HG03558 (cell line): ENCODE results near the gene ASTN1.

Experiments
- ATAC-seq: cut with Tn5 transposase; IDR thresholded peaks from one replicate; pipeline ENCODE4 v1.9.1; 2021; ENCODE audit warnings: moderate number of reproducible peaks; ENCODE audit not compliant: unreplicated experiment; ENCODE audit errors: extremely low read depth

ASTN1 gene

DNA sequence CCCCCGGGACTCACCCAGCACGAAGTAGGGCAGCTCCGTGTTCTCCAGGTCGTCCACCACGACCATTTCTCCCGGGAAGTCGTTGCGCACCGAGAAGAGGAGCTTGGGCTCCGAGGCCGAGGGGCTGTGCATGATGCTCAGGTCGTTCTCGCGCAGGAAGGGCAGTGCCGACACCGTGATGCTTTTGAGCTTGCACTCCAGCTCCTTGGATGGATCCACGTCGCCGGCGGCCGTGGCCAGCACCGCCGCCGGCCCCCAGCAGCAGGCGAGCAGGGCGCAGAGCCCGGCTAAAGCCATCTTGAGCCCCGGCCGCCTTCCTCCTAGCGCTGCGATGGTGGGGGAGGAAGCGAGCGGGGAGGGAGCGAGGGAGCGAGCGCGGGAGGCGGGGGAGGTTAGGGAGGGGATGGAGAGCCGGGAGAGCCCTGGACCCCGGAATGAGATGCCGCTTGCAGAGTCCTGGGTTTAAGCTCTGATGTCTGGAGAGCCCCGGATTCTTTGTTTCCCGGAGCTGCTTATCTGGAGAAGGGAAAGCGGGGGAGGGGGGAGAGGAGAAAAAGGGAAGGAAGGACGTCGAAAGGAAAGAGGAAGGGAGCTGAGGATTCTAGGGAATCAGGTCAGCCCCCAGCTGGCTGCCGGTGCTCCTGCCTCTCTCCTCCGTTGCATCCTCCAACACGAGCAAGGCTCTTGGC is at the start of gene ASTN1:
ASTN1 (minus strand) TSS at position 333 of the 689 bp plus-strand sequence; CDS start at position 297, 36 bp downstream.
- ATAC-seq = no peak

GRCh38 chr1:177211231-177211630 is 46.7 kb upstream of the ASTN1 start:
- no peak for ATAC-seq

DNA sequence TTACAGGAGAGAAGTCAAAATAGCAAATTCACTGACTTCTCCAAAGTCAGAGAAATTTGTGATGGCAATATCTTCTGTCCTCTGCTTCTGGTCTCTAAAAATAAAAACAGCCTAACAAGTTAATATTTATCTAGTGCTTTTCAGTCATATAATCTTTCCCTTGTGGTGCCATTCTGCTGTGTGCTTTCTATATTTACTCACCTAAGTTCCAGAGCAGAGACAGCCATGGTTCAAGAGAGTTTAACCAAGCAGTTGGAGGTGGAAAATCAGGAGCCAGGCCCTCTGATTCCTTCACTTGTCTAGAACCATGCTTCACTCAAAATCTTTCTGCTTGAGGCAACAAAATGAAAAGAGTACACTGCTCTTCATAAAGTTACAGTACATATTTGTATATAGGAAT is 45.6 kb upstream of the ASTN1 start:
- no peak for ATAC-seq

- ATAC-seq = no peak
These were observed 44.8 kb upstream of the ASTN1 start for GRCh38 chr1:177209357-177209756.

GRCh38 chr1:177208920-177209319 is 44.4 kb upstream of the ASTN1 start:
- no peak for ATAC-seq

- ATAC-seq = no peak
These were observed 42.4 kb upstream of the ASTN1 start for GRCh38 chr1:177206831-177207355.

DNA sequence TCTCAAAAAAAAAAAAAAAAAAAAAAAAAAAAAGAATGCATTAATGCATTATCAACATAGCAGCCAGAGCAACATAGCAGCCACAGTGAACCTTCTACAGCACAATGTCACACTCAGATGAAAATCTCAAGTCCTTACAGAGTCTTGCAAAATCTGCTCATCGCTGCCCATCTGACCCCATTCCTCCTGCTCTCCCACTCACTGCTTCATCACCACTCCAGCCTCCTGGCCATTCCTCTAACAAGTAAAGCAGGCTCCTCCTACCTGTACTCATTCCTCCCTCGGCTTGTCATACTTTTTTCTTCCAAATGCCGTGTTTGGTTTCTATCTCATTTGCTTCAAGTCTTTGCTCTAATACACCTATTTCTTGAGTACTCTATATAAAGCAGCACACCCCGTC is 35.8 kb upstream of the ASTN1 start:
- ATAC-seq = no peak

DNA sequence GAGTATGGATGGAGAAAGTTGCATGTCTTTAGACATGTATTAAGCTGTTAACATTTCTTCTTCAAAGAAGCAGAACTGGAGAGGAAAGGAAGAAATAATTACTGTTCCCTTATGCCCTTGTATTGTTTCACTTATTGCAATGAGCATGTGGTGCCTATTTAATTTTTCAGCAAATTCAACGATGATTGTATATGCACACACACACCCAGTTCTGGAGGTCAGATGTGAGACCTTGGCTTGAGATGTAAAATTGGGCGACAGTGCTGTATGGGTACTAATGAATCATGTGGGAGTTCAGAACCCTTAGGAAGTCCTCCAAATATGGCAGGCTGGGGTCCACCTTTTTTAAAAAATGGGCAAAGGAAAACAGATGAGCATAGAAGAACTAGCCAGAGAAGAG is 33.7 kb upstream of the ASTN1 start:
- ATAC-seq = no peak

- ATAC-seq = no peak
These were observed 25.9 kb upstream of the ASTN1 start for GRCh38 chr1:177190308-177190970.

DNA sequence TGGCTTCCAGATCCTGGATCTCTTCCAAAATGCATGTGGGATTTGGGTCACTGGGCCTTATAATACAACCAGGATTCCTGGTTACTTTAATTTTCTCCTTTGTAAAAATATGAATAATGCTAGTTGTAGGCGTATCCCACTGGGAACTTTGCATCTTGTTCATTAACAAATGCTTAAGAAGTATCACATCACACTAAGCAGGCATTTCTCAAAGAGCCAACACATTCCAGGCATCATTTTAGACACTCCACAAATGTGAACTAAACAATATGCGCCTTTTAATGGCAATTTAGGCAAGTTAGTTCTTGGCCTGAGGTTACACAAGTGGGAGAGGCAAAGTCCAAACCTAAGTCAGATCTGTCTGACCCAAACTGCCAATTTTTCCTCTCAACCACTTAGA is 22.1 kb upstream of the ASTN1 start:
- ATAC-seq = no peak

DNA sequence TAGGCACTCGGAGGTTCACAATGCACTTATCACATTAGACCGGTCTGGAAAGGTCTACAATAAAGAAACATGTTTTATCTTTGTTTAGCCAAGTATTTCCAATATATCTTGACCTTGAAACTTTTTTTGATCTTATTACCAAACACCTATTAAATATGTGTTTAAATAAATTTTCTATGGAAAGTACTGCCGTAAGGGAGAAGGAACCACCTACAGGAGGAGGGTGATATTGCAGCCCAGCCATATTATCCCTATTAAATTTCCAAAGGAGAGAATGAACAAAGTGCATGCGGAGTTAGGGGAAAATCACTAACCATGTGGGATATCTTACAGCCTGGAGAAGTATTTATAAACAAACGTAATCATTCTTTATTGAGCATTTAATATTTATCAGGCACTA is 20.7 kb upstream of the ASTN1 start:
- ATAC-seq = no peak

- no peak for ATAC-seq
These were observed 19.3 kb upstream of the ASTN1 start for GRCh38 chr1:177183836-177184235.

DNA sequence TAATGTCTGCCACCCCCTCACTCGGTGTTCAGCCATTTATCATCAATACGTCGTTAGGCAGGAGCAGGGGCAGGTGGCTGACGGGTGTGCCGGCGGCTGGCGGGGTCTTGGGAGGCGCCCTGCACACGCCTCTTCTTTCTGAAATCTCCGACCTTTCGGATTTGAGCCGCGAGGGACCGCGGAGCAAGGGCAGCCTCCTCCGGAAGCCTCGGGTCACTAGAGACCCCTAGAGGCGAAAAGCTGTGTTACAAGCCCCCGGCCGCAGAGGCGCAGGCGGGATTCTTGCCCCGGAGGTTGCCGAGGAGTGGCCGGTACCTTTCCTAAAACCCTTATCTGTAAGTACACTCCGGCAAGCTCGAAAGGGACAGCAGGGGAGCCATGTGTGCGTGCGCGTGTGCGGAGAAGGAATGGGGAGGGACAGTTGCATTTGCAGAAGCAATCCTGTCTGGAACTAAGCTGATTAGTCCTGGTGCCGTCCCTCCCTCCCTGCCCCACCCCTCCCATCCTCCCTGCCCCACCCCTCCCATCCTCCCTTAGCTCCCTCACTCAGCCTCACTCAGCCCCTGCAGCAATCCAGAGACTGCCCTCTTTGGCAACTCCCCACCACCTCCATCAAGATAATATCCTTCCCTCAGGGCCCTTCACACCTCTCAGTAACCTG is 17.2 kb upstream of the ASTN1 start:
- ATAC-seq = peak; percentile 73

- no peak for ATAC-seq
These were observed 16.7 kb upstream of the ASTN1 start for GRCh38 chr1:177181280-177181630.

DNA sequence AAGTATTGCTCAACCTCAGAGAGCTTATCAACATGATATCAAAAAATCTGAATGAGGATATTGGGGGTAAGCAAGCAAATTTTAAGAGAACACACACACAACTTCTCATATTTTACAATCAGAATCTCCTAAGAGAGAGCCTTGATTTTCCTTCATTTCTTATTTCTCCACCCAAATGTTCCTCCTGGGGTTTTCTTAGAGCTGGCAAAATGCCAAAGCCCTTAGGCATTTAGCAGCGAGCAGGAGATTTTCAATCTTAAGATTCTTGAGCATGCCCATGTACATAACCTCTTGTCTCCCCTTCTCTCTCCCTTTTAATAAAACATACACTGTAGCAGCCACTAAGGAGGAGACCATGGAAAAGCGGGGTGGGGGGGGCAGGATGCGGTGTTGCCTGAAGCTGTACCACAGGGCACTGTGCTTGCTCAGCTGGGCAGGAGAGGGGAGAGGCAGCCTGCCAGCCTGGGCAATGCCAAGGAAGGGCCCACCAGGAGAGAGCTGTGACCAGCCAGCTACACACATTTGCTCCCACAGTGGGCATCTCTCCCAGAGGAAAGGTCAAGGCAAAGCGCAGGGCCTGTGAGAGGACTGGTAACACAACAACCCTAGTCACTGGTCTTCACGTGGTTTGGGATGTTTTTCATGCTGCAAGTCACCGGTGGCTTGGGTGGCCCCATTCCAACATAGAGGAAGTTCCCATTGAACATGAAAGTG is 10.6 kb upstream of the ASTN1 start:
- ATAC-seq = no peak

GRCh38 chr1:177173976-177174375 is 9.5 kb upstream of the ASTN1 start:
- no peak for ATAC-seq

DNA sequence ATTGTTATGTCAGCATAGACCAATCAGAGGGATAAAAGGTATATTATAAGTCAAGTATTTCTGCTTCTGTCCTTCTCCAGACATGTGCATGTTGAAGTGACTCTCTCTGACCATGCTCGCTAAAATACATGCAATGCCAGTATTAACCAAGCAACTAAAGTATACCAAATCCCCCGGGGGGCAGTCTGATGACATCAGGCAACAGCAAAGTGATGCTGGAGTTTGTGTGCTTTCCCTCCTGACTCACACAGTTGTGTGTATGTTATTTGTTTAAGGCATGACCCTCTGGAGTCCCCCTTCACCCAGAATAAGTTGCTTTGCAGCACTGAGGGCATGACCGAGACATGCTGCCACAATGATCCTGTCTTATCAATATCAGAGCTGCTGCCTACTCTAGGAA is 8.4 kb upstream of the ASTN1 start:
- no peak for ATAC-seq

DNA sequence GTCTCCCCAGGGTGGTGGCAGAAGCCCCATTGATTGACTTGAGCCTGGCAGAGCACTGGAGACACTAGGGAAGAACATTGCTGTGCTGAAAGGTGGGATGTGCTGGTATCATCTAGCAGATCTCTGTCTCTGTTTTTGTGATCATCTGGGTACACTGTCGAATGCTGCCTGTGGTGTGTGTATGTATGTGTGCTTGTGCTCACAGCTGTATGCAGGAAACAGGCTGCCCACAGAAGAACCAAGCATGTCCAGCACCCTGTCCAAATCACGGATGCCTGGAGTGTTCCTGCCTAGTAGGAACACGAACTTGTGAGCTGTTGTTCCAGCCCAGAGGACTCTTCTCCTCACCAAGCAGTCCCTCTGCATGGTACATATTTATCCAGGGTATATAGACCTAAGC is 7.8 kb upstream of the ASTN1 start:
- no peak for ATAC-seq

DNA sequence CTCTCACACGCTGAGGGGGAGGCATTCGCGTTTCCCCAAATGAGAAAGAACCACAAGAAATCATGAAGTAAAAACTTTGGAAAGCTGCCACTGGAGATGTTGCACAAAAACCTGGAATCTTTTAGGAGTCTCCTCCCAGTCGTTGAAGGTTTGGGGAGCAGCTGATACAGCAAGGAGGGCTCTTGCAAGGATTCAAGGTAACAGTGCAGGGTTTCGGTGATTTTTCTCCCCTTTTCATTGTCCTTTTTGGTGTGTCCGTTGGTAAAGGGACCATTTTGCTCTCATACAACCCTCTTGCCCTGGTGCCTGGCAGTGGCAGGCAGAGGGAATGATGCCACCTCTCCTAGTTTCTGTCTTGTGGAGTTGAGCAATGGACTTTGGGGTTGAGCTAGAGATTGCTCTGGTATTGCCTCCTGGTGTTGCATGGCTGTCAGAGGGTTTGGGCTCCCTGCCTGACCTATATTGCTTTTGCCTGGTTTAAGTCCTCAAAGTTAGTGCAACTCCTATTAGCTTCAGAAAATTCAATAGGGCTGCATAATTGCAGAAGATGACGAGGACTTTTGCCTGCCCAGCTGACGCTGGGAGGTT is 7.1 kb upstream of the ASTN1 start:
- no peak for ATAC-seq

DNA sequence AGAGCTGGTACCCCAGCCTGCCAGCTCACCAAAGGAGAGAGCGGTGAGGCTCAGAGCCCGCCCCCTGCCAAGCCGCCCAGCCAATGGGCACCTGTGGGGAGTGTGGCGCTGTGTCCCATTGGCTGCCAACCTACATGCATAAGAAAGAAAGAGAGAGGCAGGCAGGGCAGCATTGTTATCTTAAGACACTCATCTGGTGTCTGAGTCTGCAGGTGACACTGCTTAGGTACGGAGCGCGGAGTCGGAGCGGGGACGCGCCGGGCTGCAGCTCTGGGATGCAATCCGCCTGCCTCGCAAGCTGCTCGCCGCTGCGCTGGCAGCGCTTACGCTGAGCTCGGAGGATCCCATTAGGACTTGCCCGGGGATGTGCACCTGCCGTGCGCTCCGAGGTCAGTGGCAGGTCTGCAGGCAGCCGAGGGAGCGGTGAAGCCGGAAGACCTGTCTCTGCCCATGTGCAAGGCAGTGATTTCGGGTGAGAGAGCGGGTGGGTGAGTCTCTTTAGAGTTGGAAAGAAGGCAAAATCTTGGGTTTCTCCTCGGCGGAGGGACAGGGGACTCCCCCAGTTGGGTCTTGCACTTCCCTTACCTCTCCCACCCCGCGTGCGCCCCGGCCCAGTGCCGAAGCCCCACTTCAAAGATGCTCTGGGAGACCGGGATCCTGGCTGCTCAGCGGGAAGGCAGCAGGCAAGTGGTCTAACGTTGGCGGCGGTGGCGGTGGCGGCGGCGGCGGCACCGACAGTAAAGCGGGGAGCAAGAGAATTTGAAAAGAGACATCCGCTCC is 6.4 kb upstream of the ASTN1 start, which contains the start of gene BRINP2:
BRINP2 (plus strand) TSS at position 203 of the 780 bp plus-strand sequence. CDS start 58,919 bp downstream, outside the sequence.
- ATAC-seq = no peak
